ENCODE data around the gene TREX2.
A peak's percentile ranks its signal among the peaks of the same experiment; 100 is the strongest.

TREX2 gene, protein sequence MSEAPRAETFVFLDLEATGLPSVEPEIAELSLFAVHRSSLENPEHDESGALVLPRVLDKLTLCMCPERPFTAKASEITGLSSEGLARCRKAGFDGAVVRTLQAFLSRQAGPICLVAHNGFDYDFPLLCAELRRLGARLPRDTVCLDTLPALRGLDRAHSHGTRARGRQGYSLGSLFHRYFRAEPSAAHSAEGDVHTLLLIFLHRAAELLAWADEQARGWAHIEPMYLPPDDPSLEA

DNA sequence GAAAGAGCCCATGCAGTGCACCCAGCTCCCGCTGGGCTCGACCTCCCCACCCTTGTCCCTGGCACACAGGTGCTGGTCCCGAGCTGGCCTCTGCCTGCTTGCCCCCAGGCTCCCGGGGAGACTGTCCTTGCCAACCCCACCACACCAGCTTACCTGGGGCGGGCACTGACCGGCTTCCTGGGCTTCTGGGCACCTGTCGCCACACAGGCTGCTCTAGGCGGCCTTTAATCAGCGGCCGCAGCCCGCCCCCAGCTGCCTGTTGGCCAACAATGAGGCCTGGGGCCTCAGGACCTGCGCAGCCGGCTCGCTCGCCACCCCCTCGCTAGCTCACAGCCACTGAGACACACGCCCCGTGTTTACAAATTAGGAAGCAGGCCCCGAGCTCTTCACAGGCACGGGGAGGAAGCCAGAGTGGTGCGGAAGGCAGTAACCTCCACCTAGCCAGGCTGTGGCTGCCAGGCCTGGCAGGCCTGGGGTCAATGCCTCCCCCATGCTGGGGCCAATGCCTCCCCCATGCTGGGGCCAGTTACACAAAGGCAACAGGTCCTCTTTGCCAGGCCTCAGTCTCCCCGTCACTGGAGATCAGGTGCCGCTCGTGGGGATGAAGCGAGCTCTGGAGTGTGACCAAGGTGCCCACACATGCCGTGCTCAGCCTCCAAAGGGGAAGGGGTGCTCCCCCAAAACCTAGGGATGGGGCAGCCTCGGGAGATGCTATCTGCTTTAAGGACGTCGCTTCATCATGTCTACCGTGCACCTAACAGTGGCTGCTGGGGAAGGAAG is at the start of gene TREX2:
TSS of gene TREX2 (minus strand) at position 201 of the 780 bp plus-strand sequence. CDS start 626 bp downstream, outside the sequence.
- no peak for DNase-seq

DNA sequence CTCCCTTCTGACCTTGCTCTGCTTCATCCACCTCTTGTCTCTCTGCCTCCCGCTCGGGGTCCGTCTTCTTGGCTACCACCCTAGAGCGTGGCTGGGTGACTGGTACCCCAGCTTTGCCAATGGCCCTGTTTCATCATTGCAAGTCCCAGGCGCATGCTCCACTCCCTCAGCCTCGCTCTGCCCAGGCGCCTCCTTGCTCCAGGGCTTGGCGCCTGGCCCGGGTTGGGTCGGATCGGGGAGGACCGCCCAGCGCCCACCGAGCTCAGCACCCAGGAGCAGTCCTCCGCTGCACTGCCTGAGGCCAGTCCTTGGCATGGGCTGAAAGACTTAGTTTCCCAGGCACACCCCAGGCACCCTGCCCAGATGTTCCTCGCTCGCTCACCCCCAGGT is 49.5 kb upstream of the TREX2 start:
- peak in 27 of 58 donors; percentile 4 to 65 (median 26) for DNase-seq

DNA sequence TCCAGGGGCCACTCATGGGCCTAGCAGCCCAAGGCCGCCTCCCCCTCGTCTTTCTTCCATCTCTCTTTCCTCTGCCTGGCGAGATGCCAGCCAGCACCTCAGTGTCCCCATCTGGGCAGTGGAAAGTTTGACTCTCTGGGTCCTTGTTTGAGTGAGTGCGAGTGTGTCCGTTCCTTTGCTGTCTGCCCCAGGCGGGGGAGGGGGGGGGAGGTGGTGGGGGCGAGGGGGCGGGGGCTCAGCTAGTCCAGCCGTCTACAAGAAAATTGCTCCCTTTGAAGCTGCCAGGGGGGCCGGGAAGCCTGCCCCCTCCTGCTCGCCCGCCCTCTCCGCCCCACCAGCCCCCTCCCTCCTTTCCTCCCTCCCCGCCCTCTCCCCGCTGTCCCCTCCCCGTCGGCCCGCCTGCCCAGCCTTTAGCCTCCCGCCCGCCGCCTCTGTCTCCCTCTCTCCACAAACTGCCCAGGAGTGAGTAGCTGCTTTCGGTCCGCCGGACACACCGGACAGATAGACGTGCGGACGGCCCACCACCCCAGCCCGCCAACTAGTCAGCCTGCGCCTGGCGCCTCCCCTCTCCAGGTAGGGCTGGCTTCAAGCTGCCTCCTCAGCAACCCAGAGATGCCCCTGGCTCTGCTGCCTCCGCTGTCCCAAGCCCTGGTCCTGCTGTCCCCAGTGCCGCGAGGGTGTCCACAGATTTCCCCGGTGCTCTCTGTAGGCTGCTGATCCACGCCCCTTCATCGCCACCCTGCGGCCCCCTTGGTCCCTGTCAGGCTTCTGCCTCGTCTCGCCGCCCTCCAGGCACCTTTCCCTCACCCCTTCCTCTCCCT is 48.9 kb upstream of the TREX2 start, which contains the start of gene BGN:
TSS of gene BGN (plus strand) at position 440 of the 821 bp plus-strand sequence. CDS start 9,652 bp downstream, outside the sequence.
- DNase-seq: peak in 24 of 58 donors; percentile 8 to 65 (median 38)

DNA sequence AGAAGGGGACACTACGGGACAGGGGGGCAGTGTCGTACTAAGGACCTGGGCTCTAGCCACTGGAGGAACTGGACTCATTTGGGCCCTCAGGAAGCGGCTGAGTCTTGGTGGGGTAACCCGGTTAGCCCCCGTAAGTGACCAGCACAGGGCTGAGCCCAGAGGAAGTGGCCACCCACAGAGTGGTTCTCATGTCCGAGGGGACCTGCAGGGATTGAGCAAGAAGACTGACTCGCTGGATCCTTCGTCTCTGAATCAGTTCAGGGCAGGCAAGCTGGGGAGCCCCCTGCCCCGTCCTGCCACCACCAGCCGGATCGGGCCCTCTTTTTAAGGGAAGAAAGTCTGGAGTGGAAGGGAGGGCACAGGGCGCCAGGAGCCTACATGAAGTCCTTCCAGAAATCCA is 48.2 kb upstream of the TREX2 start:
- DNase-seq: no peak

DNA sequence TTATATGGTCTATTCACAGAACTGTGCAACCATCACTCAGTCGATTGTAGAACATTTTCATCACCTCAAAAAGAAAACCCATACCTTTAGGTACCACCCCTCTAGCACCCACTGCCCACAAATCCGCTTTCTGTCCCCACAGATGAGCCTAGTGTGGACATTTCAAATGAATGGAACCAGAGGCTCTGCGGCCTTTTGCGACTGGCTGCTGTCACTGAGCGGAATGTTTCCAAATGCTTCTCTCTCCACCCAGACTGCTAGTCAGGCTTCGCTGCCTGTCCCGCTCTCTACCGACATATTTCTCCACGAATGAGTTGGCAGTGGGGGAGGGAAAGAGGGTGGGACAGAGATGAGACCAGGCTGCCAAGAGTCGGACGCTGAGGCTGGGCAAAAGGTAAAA is 47.2 kb upstream of the TREX2 start:
- DNase-seq: no peak

DNA sequence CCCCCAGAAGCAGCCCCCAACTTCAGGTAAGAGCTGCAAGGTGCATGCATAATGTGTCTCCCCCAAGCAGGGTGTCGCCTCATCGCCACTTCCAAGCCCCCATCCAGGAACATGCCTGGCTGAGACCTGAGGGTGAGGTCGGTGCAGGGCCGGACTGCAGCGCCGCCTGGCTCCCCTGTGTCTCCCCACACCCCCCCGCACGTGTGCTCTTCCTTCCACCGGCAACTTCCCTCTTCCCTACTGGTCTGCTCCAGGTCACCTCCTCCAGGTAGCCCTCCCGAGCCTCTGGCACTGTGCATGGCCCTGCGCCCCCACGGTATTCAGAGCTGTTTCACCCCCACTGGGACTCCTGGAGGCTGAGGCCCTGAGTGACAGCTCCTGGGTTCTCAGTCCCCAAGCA is 46.7 kb upstream of the TREX2 start:
- no peak for DNase-seq

DNA sequence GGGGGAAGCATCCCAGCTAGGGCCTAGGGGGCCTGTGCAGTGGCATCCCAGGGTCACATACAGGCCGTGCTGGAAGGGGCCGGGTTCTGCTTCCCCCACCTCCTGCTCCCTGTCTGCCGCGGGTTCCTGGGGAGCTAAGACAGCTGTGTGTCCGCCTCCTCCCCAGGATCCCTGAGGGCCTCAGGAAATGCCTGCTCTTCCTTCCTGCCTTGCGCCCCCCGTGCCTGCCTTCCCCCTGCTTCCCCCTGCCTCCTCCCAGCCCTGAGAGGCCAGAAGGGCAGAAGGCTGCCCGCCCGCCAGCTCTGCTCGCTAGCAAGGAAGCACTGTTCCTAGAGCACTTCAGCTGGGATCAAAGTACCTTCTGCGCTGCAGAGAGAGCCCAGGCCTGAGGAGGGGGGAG is 46.1 kb upstream of the TREX2 start:
- no peak for DNase-seq

DNA sequence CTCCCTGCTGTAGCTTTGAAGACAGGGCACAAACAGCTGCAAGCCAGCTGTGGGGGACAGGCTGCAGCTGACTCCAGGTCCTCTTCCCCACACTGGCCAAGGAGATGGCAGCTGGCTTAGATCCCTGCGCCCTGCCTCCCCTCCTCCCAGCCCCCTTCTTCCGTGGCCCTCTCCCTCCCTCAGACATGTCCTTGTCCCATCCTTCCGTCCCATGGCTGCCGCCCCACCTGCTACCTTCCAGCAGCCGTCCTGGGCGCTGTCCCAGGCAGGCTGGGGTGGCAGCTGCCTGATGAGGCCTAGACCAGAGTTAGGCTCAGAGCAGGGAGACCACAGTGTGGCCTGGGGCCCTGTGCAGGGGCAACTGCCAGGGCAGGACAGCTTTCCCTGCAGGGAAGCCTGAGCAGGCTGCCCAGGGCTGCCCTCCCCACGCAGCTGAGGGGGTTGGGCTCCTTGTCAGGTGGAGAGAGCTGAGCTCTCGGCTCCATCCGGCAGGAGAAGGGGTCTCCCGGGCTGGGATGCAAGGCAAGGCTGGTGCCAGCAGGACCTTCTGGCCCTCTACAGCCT is 45.6 kb upstream of the TREX2 start:
- DNase-seq: no peak

DNA sequence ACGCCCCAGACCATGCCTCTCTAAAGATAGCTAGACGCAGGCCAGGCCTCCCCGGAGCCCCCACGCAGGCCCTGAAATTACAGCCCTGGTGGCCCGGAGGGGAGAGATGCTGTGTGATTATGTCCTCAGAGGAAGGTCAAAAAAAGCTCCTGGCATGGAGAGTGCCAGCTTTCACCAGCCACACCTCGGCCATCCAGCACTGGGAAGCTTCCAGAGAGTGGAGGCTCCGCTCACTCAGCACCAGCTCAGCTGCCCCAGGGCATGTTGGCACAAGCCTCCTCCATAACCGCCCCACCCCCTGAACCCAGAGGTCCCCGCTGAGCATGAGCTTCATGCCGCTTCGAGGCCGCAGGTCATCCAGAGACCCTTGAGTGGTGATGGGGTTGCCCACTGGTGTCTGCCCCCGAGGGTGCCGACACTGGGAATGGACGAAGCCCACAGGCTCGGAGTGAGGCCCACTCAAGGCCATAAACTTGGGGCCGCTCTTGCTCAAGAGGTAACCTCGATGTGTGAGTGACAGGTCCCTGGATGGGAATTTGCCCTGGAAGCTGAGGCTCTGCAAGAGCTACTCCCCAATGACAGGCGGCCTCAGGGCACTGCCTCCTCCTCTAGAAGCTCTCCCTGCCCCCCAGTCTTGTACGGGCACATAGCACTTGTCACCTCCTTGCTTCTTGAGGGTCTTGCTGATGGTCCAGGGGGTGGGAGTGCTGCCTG is 44.5 kb upstream of the TREX2 start:
- no peak for DNase-seq

DNA sequence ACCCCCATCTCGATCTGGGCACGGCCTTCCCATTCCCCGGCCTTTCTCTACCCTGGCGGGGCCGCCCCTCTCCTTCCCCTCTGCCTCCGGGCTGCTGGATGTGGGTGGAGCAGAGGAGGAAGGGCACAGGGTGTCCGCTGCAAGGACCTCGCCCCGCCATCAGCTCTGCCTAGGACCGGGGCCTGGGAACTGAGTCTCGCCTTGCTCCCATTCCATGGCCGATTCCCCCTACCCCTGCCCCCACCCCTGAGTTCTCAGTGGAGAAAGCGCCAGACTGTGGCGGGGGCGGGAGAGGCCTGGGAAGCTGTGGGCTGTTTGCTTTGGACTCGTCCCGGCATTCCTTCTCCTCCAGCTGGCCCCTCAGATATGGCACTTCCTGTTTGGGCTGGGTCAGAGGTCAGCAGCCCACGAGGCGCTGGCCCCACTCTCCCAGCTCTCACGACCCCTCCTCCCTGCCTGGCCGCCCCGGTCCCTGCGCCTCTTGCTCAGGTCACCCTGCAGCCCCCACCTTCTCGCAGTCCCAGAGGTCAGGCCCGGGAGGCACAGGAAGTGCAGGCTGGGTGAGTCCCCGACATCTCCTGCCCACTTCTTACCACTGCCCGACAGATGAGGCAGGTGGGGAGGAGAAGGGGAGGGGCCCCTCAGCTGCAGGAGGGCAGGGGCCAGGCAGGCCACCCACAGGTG is 42.5 kb upstream of the TREX2 start:
- DNase-seq: no peak

DNA sequence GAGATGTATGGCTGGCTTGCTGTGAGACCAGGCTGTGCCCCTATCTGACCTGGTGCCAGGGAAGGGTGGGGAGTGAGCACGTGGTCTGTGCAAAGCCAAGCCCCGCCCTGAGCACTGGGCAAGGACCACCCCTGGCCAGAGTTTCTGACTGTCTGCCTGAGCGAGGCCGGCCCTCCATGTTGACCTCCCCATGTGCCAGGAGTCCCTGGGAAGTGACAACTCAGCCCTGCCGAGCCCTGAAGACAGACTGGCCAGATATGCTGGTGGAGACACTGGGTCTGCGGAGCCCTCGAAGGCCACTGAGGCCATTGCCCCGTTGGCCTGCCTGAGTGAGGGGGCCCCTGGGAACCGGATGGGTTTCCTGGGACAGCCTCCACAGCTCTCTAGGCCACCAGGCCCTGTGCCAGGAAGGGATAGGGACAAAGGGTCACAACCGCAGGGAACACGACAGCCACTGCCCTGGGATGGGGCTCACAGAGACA is 41.8 kb upstream of the TREX2 start:
- DNase-seq: no peak

DNA sequence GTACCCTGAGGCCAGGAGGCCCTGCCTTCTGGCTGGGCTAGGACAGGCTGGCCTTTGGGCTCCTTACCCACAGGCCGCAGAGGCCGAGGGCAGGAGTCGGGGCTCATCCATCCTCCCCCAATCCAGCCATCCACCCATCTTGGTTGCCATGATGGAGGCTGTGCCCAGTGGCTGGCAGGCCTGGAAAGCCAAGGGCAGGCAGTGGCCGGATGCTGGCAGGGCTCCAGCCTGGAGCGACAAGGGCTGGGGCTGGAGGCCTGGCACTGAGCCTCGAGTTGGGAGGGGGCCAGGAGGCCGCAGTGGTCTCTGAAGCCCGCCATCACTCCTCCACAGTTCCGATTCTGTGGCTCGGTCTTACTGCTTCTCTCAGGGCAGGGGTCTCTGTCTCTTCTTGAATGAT is 40.3 kb upstream of the TREX2 start:
- no peak for DNase-seq

DNA sequence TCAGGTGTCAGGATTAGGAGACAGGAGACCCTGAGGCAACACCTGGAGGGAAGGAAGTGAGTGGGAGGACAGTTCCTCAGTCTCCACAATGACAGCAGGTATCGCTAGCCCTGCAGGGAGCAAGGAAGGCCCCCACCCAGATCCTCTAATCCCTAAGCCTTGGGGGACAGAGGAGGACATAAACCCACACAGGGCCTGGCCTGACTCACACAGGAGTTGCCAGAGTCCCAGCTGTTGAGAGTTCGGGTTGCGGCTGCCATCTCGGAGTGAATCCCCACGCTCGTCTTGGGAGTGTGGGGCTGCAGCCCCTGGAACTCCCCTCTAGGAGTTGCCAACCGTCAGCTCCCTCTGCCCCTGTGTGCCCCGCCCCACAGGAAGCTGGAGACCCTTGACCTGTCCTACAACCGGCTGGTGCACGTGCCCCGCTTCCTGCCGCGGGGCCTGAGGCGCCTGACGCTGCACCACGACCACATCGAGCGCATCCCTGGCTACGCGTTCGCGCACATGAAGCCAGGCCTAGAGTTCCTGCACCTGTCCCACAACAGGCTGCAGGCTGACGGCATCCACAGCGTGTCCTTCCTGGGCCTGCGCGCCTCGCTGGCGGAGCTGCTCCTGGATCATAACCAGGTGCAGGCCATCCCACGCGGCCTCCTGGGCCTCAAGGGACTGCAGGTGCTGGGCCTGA is 39.7 kb upstream of the TREX2 start:
- no peak for DNase-seq

DNA sequence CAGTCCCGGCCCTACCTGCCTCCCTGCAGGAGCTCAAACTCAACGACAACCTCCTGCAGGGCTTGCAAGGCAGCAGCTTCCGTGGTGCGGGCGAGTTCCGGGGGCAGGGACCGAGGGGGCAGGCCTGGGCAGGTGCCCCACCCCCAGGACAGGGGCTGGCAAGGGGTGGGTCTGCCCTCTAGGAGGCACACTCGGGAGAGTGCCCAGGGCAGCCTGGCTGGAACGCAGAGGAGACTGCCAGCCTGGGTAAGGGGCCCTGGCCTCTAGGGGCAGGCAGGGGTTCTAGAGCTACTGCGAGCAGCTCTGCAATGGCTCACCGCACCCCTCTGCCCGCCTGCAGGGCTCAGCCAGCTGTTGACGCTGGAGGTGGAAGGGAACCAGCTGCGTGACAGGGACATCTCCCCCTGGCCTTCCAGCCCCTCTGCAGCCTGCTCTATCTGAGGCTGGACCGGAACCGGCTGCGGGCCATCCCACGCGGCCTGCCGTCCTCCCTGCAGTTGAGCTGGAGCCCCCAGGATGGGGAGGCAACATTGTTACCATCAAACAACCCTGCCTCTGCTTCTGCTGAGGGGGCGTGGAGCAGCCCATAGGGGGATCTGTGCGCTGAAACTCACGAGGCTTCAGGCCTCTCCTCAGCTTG is 36.6 kb upstream of the TREX2 start:
- no peak for DNase-seq

DNA sequence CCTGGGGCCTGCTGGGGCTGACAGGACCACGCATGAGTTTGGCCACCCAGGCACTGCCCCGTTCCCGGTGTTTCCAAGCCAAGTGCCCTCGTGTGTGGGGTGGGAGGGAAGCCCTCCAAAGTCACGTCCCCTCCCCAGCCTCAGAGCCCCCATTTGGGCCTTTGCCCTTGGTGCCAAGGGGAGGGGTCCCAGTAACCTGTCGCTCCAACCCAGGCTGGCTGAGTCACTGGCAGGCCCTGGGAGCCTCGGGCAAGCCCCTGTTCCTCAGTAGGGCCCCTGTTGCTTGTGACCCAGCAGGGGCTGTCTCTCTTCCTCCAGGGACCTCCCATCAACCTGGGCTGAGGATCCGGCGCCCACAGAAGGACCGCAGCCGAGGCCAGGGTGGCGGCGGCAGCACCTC is 35.2 kb upstream of the TREX2 start:
- no peak for DNase-seq

DNA sequence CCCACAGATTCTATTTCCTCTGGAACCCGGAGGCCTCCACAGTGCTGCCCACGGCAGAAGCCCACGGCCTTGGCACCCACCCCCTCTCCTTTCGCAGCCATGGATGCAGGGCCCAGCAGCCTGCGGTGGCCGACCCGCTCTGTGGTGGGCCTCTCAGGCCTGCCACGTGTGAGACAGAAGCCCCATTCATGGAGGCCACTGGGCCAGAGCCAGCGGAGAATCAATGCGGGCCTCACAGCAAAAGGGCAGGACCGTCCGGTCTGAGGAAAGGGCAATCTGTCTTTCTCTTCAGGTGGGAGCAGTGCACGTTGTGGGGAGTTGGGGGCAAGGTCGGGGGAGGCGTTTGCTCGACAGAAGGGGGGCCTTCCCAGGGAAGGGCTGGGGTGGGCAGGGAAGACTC is 32.9 kb upstream of the TREX2 start:
- DNase-seq: peak in 16 of 58 donors; percentile 3 to 37 (median 12)

DNA sequence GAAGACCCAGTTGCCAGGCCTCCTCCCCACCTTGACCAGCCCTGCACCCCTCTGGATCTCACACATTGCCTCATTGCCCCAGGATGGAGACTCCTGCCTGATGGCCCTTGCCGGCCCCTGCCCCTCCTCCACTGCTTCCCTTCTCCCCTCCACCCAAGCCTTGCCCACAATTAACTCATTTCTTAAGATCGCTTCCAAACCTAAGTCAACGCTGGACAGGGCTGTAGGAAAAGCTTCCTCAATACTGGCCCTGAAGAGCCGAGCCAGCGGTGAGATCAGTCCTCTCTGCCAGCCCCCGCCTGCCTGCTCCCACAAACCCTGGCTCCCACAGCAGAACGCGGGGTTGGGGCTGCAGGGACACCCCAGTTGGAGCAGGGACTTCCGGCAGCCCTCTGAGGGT is 32.0 kb upstream of the TREX2 start:
- no peak for DNase-seq

DNA sequence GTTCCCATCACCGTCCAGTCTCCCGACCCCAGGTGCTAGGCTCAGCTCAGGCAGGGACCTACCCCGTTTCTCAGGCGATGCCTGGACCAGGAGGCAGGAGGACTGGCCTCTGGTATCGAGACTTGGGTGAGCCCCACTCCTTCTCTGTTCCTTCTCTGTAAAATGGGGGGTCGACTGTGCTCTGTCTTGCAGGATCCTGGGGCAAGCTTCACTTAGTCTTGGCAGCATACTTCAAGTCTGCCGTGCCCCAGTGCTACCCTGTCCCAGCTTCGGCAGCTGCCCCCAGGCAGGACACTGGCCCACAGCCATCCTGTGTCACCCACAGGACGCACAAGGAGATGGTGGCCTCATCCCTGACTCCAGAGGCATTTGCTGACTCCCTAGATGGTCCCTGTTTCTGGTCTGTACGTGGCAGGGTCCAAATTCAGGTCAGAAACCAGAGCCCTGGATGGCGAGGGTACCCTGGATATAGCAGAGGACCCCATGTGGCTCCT is 31.6 kb upstream of the TREX2 start:
- no peak for DNase-seq
